OCI-LY1 (cell line): ENCODE data around the gene PLIN4.

Source experiments
- EZH2 ChIP-seq: fragments of 200-600 bp; sonication (generic), shearing (Covaris generic); IDR thresholded peaks from 2 replicates; pipeline ENCODE4 v1.8.0; 2017; ENCODE audit warnings: borderline replicate concordance, mixed run types, mild to moderate bottlenecking, antibody characterized with exemption, low read length, moderate library complexity, mixed read lengths
- TF ChIP-seq, protein P1 (sequence below): fragments of 200-600 bp; sonication (generic), shearing (Covaris generic); IDR thresholded peaks from 2 replicates; pipeline ENCODE4 v1.5.1; 2017; ENCODE audit warnings: mild to moderate bottlenecking, antibody characterized with exemption, low read length, moderate library complexity, mixed read lengths

DNA sequence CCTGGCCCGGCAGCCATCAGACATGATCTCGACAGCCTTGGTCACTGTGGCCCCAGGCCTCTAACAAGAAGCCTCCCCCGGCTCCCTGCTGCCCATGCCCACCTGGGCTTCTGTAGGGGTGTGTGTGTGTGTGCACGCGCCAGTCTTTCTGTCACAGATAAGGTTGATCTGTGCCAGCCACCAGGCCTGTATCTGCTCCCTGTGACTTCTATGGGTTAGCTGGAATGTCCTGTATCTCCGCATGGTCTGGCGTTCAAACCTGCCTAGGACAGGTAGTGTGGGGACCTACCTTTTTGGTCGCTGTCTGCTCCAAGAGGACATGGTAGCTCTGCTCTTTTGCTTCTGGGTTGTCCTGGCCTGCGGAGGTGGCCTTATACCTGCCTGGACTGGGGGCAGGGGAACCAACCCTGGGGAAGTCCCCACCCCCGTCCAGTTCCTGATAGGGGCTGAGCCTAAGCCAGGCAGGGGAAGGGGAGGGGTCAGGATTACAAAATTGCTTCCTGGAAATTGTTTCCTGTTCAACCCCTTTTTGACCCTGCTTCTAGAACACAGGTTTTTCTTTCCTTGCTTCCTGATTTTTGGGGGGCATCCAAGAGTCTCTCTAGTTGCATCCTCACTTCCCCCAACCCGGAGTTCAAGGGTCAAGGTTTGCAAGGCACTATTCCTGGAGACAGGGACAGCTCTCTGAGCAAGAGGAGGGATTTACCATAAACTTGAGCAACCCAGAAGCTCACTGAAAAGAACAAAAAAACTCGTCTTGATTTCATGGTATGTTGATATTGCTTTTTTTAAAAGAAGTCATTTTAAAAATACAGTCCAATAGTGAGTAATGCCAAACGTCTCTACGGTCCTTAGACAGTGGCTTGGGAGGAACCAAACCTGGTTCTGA is 21.7 kb upstream of the PLIN4 start, which contains the start of gene LRG1:
- TF ChIP-seq, protein P1, sequence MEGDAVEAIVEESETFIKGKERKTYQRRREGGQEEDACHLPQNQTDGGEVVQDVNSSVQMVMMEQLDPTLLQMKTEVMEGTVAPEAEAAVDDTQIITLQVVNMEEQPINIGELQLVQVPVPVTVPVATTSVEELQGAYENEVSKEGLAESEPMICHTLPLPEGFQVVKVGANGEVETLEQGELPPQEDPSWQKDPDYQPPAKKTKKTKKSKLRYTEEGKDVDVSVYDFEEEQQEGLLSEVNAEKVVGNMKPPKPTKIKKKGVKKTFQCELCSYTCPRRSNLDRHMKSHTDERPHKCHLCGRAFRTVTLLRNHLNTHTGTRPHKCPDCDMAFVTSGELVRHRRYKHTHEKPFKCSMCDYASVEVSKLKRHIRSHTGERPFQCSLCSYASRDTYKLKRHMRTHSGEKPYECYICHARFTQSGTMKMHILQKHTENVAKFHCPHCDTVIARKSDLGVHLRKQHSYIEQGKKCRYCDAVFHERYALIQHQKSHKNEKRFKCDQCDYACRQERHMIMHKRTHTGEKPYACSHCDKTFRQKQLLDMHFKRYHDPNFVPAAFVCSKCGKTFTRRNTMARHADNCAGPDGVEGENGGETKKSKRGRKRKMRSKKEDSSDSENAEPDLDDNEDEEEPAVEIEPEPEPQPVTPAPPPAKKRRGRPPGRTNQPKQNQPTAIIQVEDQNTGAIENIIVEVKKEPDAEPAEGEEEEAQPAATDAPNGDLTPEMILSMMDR = no peak
- TF ChIP-seq EZH2 = no peak
